Retinal pigment epithelial cell (primary cell): Measurements from ENCODE around the gene ATG2B.

Experiments used
- DNase-seq: peaks from one replicate; pipeline ENCODE4 v3.0.0-alpha.2; 2010; ENCODE audit warnings: low read depth
- H3K4me3 ChIP-seq: 2 replicates; pipeline ENCODE4 v1.5.1; 2011; ENCODE audit warnings: mild to moderate bottlenecking, low read length, control low read depth, moderate library complexity
- TF ChIP-seq, protein P1 (sequence below): conservative IDR thresholded peaks from 2 replicates; pipeline ENCODE4 v1.5.1; 2011; ENCODE audit warnings: low read depth, low read length, control low read depth, inconsistent platforms

Gene ATG2B

DNA sequence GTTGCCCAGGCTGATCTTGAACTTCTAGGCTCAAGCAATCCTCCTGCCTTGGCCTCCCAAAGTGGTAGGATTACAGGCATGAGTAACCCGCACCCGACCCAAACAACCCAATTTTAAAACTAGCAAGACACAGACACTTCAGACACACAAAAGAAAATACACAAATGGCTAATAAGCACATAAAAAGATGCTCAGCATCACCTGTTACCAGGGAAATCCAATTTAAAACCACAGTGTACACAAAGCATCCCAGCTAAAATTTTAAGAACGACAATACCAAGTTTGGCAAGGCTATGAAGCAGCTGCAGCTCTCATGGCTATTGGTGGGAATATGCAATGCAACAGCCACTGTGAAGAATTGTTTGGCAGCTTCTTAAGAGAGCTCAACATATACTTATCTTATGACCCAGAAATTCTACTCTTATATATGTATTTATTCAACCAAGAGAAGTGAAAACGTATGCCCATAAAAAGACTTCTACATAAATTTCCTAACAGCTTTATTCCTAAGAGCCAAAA is 65.1 kb downstream of the ATG2B start:
- no peak overlapping the region for H3K4me3 ChIP-seq
- TF ChIP-seq, protein P1, sequence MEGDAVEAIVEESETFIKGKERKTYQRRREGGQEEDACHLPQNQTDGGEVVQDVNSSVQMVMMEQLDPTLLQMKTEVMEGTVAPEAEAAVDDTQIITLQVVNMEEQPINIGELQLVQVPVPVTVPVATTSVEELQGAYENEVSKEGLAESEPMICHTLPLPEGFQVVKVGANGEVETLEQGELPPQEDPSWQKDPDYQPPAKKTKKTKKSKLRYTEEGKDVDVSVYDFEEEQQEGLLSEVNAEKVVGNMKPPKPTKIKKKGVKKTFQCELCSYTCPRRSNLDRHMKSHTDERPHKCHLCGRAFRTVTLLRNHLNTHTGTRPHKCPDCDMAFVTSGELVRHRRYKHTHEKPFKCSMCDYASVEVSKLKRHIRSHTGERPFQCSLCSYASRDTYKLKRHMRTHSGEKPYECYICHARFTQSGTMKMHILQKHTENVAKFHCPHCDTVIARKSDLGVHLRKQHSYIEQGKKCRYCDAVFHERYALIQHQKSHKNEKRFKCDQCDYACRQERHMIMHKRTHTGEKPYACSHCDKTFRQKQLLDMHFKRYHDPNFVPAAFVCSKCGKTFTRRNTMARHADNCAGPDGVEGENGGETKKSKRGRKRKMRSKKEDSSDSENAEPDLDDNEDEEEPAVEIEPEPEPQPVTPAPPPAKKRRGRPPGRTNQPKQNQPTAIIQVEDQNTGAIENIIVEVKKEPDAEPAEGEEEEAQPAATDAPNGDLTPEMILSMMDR: no peak
- no peak for DNase-seq

DNA sequence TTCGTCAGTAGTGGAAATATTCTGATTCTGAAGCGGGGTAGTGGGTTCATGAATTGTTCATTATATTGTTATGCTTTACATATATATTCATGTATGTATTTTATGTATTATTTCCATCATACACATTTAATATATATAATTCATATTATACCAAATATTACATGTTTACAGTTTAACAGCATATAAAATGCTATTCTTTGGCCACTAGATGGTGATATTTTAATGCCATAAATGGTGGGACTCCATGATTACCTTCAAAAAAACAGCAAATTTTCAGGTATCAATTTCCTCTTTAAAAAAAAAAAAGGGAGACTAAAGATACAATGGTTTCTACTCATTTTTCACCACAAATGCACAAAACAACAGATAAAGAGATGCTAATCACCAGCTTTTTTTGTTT is 66.1 kb downstream of the ATG2B start:
- no peak for DNase-seq
- H3K4me3 ChIP-seq: no peak overlapping the region
- TF ChIP-seq, protein P1: peak; percentile 52

DNA sequence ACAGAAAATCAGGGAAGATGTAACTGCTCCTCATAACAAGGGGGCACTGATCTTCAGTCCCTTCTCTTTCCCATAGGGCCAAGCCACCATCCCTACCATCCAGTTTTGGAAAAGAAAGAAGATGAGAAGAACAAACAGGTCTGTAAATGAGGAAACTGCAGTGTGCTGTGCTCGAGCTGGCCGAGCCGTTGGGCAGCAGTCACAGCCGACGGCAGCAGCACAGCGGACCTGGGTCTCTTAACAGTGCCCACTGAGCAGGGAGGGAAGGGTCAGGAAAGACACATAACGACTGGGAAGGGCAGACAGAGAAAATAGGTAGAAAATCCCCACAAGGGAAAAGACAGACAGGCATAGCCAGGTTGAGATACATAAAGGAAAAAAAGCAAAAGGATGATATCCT is 68.9 kb downstream of the ATG2B start:
- DNase-seq: no peak
- H3K4me3 ChIP-seq: no peak overlapping the region
- TF ChIP-seq, protein P1: no peak

DNA sequence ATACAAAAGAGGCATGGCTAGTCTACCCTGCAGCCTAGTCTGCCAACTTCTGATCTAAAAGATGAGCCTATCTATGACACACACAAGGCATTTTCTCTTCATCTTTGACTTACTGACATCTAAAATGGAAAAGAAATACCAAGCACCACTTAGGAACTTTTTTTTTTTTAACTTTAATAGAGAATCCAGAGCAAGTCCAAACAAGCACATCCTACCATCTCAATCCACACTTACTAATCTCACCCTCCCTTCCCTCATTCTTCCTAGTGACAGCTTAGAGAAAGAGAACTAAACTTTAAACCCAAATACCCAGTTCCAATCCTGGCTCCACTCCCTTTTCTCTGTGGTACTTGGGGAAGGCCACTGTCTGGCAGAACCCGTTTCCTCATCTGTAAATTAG is 75.3 kb downstream of the ATG2B start:
- H3K4me3 ChIP-seq: no peak overlapping the region
- TF ChIP-seq, protein P1: no peak
- no peak for DNase-seq

DNA sequence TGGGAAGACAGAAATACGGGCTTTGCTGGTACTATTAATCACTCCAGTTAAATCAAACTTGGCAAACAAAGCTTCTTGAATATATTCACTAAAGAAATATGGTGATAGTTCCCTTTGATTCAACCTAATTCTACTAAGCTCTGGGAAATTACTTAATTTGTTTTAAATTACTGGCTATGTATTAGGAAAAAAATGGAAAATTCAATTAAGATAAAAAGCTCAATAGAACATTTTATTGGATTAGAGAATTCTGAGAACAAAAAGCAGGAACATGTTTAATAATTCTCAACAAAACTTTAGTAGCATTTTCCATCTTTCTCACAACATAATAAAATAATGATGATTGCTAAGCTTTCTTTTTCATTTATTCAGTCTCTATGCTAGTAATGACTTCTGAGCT is 76.9 kb downstream of the ATG2B start:
- no peak overlapping the region for H3K4me3 ChIP-seq
- TF ChIP-seq, protein P1: no peak
- DNase-seq: no peak

DNA sequence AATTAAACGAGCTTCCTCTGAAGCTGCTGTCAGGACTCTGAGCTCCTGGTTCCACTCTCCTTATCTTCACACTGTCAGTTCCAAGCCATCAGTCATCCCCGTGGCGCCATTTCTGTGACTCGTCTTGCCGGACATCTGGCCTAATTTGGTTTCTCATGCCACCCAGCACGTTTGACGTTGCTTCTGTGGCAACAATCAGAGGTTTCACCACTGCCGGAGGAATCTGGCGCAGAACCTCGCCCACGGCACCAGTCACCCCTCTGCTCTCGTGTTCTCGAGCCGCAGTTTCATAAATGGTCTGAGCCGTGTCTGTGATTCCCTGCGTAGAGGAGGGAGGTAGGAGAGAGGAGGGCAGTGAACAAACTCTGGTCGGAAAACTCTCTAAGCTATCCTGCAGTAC is 77.5 kb downstream of the ATG2B start:
- no peak overlapping the region for H3K4me3 ChIP-seq
- TF ChIP-seq, protein P1: no peak
- DNase-seq: no peak

DNA sequence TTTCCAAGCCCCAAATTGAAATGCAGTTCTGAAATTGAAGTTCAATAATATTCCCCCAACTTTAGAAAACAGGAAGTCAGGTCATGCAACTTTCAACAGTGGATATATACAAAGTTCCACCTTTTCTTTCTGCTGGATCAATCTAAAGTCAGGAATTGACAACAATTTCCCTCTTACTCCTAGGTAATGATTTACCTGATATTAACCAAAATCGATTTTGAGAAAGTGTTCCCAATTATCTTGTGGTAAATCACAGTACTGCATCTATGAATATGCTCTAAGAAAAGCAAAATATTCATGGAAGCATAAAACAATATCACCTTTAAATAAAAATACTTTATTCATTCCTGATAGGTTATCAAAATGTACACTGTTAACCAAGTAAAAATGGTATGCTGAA is 78.7 kb downstream of the ATG2B start:
- TF ChIP-seq, protein P1: no peak
- H3K4me3 ChIP-seq: no peak overlapping the region
- DNase-seq: no peak
